GM21360 (cell line): Measurements from ENCODE around the gene C2CD2.
A peak's percentile ranks its signal among the peaks of the same experiment; 100 is the strongest.

ENCODE experiments used
- ATAC-seq: cut with Tn5 transposase; IDR thresholded peaks from one replicate; pipeline ENCODE4 v1.9.1; 2021; ENCODE audit warnings: mild to moderate bottlenecking, moderate library complexity; ENCODE audit not compliant: unreplicated experiment

Gene C2CD2

DNA sequence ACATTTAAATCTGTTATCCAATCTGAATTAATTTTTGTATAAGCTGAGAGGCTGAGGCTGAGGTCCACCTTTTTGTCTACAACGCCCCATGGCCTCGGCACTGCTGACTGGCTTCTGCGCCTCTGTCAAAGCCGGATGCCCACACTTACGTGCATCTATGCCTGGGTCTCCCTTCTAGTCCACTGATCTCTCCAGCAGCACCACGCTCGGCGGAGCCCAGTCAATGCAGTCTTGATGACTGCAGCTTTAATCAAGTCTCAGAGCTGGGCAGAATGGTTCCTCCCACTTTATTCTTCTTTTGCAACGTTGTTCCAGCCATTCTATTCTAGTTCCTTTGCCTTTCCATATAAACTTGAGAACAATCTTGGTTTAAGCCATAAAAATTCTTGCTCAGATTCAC is 84.0 kb downstream of the C2CD2 start:
- ATAC-seq = no peak

DNA sequence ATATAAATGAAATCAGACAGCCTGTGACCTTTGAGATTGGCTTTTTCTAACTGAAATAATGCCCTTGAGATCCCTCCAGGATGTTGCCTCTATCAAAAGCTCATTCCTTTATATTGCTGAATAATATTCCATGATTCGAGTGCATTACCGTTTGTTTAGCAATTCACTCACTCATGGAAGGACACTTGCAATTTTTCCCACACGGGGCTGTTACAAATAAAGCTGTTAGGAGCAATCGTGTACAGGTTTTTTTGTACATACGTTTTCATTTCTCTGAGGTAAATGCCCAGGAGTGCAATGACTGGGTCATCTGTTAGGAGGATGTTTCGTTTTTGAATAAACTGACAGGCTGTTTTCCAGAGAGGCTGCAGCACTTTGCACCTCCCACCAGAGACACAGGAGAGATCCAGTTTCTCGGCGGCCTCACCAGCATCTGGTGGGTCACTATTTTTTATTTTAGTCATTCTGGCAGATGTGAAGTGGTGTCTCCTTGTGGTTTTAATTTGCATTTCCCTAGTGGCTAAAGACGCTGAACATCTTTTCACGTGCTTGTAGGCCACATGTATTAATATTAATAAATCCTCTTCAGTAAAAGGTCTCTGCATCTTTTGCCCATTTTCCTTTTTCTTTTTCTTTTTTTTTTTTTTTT is 85.6 kb downstream of the C2CD2 start:
- peak; percentile 49 for ATAC-seq

DNA sequence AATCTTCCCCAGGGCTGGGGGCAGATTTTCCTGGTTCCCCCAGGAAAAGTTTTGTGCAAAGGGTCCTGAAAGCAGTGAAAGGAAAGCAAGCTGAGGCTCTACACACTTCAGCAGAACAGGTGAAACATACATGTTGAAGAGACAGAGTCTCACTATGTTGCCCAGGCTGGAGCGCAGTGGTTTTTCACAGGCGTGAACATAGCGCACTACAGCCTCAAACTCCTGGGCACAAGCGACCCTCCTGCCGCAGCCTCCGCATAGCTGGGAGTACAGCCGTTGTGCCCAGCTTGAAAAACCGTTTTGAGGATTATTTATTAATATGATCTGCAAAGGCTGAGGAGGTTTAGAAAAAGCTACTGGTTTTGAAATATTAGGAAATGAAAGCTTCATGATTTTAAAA is 86.5 kb downstream of the C2CD2 start:
- no peak for ATAC-seq

DNA sequence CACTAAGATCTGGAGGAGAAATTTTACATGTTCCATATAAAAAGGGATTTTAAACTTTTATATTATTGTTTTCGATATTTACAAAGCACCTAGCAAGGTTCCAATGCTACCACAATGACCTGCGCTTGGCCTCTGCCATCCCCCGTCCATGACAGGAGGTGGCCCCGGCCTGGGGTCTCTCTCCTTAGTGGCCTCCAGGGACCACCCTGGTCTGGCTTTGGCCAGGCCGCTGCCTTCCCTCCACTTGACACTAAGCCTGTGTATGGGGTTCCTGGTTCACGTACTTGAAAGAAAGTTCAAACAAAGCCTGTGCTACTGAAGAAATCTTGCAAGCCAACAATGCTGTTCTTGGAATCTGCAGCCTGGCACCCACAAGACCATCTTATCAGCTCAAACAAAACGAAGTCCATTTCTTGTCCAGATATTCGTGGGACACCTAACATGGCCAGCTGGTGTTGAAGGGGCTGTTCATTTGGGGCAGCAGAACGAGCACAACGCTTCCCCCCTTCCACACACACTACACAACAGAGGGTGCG is 87.5 kb downstream of the C2CD2 start:
- ATAC-seq = no peak

DNA sequence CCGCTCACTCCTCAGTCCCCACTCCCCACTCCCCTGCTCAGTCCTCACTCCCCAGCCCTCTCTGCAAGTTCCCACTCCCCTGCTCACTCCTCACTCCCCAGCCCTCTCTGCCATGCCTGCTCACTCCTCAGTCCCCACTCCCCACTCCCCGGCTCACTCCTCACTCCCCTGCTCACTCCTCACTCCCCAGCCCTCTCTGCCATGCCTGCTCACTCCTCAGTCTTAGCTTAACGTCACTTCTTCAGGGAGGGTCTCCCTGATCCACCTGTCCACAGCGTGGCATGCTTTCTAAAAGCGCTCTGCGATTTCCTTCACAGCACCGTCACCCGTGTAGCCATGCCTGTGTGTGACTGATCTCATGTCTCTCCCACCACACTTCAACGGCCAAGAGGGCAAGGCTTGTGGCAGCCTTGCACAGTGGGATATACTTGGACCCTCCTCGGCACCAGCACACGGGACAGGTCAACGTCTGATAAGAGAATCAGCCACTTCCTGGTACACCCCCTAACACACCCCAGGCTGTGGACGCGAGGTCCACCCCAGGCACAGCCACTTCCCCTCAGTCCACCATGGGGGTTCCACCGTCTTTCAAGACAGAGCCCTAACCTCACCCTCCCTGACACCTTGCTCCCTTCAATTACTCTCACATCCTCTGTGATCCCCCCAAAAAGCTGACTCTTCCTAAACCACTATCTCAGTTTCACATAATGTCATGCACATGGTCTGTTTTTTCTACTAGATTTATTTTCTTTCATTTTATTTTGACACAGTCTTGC is 88.6 kb downstream of the C2CD2 start:
- peak; percentile 39 for ATAC-seq

DNA sequence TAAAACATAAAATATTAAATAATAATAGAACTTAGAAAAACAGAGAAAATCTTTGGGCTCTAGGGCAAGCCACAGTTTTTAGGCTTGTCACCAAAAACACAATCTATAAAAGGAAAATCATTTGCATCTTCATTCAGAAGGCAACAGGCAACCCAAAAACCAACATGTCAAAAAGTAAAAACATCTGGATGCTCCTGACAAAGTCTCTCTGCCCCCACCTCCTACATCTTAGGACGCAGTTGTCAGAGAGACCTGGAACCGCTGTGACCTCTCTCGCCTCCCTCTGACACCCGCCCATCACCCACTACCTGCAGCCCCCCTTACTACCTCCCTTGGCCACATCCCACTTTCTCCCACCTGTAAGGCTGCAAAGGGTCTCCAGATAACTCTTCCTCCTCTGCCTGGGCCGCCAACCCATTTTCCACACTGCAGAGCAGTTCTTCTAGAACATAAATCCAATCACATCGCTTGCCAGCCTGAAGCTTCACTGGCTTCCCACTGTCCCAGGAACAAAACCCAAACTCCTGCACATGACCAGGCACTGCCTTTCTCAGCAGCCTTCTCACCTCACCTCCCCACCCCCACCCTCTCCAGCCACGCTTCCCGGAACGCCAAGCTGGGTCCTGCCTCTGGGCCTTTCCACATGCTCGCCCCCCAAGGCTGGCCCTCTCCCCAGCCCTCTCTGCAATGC is 89.4 kb downstream of the C2CD2 start:
- no peak for ATAC-seq

DNA sequence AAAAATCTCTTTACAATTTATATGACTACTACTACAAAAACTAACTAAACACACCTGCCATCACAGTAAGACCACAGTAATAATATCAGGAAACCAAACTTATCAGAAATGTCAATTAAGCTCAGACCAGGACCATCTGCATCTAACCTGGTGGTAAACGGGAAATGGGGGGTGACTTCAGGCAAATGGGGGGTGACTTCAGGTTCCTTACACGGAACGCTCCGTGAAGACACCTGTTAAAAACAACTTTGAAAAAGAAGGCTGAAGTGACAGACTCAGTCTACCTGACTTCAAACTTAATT is 90.4 kb downstream of the C2CD2 start:
- ATAC-seq = no peak

DNA sequence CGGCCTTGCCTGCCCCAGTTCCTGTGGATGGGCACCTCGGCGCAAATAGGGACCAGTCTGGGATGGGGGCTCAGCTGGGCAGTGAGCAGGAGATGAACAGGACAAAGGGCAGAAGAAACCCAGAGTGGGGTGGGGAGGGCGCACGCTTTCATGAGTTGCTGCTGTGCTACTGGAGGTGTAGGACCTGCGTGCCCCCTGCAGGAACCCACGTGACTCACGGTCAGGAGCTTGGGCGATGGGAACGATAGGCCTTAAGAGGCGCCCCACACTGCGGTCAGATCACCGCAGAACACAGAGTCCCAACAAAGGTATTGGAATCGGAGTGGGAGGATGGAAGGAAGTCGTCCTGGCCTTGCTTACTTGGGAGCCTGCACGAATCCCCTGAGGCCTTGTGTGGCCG is 91.8 kb downstream of the C2CD2 start:
- ATAC-seq = no peak

DNA sequence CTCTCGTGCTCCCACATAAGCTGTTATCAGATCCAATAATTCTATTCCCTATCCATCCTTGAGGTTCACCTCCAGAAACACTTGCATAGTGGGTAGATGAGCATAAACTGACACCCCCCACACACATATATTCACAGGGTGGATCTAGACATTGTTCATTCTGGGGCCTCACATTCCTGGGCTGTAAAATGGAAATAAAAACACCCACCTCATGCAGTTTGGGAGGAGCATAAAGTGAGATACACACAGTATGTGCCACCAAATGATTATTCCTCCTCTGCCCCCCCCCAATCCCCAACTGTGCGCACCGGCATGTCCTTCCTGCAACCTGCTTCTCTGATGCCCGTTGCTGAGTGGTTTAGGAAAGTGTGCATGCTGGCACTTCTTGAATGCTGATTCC is 92.6 kb downstream of the C2CD2 start:
- no peak for ATAC-seq

DNA sequence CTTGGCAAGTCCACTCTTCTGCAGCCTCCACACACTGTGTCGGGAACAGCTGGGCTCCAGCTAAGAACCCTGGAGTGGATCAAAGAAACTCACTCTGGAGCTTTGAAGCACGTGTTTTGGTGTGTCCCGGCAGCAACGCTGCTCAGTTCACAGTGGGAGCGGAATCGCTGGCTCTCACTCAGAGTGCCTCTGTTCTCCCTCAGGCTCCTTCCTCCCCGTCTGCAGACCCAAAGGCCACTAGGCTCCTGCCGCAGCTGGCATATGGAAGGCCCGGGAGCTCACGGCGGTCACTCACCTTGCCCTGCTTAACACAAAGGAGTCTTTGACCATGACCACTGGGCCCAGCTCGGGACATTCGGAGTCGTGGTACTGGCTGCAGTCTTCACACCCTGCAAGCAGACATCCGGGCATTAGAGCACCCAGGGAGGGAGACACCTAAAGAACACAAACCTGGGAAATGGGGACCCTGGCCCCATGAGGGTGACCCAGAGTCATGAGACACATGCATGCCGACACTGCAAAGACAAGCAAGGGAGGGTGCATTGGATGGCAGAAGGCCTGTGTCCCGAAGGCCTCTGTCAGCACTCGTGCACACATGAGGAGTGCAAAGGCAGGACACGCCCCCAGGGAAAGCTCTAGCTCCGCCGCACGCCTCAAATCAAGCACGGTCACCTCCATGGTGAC is 94.4 kb downstream of the C2CD2 start:
- no peak for ATAC-seq

DNA sequence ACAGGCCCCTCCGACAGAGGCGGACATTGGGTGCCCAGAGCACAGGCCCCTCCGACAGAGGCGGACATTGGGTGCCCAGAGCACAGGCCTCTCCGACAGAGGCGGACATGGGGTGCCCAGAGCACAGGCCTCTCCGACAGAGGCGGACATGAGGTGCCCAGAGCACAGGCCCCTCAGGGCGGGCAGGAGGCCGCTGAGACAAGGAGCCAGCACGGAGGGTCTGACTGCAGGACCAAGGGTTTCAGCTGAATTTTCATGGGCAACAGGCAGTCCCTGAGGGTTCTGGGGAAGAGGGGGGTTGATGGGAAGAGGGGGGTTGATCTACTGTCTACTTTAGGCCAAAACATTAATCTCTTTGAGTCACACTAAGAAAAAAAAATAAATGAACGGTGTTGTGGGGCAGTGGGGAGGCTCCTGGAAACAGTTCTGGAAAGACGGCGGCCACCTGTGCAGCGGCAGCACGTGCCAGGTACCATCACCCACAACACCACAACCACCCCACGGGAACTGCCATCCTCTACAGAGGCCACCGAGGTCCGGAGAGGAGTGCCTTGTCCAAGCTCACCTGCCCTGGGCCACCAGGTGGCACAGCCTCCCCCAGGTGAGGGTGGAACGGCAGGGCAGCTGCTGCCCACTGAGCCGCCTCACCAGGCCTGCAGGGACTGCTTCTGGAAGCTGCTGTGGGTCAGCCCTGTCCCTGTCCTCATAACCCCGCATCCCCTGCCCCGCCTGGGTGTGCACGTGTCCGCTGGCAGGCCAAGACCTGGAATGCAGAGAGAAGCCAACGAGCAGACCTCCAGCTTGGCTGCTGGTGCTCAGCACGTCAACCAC is 95.1 kb downstream of the C2CD2 start:
- no peak for ATAC-seq

DNA sequence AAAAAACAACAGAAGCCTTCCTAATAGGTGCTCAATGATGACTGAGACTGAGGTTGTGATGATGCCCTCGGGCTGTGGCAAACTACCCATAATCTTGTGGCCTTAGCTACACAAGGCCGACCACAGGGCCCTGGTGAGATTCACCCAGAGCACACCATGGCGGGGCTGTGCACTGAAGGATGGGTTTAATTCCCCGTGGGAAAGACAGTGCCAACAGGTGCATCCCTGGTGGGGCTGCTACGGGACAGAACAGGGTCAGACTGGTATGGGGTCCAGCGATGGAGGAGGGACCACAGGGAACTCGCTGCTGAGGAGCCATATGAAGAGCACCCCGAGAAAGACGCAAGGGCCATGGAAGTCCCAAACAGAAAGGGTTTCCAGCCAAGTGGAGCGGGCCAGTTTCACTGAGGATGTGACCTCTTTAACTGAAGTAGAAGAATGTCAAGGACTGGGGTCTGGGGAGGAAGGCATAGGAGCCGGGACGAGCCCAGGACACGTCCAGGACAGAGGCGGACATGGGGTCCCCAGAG is 96.0 kb downstream of the C2CD2 start:
- no peak for ATAC-seq

DNA sequence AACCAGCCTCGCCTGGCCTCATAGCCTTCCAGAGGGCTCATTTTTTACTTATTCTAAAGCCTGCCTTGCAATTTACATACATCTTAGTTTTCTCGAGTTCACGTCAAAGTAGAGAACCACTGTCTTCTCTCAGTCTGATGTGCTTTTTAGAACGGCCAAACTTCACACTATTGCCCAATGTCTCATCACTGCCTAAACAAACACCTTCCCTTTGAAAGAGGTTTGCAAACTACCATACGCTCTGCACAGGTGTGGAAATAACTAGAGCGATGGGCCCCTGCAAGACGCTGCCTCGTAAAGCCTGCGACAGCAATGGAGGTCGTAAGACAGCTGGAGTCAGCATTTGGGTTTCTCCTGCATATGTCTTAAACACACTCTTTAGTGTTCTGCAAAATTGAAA is 97.2 kb downstream of the C2CD2 start:
- no peak for ATAC-seq

DNA sequence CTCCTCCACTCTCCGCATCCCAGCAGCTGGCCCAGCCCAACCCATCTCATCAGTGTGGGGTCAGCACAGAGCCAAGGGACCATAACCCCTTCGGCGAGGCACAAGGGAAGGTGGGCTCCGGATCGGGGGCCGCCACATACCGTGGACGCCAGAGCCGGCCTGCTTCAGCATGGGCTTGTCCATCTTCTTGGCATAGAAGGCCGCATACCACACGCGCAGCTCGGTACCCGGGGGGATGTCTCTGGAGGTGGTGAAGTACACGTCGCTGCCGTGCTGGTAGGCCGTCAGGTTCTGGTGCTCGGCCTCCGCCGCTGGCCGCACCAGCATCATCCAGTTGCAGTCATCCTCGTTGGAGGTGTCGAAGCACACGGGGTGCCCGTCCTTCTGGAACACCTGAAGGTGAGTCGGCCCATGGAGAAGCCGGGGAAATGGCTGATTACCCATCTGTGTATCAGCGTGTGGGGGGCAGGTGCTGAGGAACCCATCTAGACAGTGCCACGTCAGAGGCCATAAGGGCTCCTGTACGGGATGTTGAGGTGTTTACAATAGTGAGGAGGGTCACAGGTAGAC is 99.3 kb downstream of the C2CD2 start:
- no peak for ATAC-seq

DNA sequence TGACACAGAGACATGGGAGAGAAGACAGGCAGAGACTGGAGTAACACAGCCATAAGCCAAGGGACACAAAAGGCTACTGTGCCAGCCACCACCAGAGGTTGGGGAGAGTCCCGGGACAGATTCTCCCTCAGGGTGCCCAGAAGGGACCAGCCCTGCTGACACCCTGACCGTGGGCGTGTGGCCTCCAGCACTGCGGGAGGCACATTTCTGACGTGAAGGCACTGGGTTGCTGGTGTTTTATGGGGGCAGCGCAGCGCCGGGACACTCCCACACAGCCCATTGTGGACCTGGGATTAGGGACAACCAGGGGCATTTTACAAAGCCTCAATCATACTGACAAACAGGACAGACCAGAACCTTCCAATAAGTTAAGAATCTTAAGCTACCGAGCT is 100.9 kb downstream of the C2CD2 start:
- ATAC-seq = no peak

DNA sequence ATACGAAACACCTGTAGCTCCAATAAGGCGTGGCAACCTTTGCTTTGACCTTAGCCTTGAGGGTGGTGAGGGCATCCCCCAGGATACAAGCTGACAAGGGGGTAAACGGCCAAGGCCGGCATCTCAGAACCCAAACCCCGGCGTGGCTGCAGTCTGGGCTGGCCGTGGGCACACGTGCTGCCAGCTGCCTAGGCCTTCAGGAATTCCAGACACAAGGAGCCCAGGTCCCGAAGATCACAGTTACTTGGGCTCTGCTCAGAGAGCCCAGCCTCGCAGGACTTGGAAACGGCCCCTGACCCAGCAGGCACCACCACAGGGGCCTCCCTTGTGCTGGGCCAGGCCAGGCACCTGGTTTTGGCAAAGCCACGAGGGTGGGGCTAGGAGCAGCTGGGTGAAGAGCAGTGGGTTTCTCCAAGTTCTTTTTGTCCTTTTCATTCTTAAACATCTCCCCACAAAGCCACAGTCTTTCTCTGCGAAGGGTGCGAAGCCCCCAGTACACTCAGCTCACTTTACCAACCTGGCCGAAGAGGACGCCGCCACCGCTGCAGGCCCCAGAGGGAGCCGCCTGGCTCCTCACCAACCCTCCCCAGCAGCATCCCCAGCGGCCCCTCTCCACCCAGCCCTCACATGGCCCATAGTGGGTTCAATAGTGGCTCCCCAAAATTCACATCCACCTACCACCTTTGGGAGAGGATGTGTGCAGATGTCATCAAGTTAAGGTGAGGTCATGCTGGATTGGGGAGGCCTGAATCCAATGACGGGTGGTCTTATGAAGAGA is 101.5 kb downstream of the C2CD2 start:
- ATAC-seq = no peak

DNA sequence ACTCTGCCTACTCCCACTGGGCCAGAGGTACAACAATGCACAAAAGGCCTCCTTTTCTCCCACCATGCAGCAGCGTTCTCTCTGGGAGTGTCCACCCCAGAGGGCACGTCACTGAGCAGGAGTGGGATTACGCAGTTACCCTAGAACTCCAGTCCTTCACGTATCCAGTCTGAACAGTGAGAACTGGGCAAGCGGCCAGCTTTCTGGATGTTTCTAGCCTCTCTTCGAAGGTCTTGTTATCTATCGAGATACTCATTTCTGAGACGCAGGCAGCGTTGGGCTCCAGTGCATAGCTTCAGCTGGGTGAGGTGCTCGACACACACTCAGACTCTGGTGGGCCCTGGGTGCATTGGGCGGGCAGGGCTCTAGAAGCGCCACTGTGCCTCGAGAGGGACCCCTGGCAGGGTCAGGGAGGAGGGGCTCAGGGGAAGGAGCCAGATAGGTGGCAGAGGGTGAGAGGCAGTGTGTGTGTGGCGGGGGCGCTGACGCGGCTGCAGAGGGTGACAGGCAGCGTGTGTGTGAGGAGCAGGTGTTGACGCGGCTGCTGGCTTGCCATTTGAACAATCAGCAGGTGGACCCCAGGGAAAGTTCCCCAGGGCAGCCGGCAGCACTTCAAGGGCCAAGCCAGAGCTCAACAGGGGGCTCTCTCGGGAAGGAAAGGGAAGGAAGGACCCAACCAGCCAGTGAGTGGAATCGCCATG is 102.6 kb downstream of the C2CD2 start:
- ATAC-seq = no peak

DNA sequence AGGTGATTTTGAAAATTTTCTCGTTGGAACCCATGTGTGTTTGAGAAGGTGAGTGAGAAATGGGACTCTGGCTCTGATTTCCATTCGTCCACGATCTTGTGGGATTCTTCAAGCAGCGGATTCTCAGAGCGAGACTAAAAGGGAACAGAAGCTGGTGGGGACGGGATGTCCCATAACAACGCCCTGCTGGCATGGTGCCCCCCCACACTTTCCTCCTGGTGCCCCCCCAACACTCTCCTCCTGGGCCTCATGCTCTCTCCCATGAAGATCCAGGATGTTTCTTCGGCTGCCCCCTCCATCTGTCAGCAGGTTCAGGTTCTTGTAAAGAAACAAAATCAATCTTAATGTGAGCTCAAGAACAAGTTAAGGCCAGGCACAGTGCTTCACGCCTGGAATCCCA is 103.7 kb downstream of the C2CD2 start:
- ATAC-seq = no peak
